COR-L47 (cell line): ENCODE measurements around the gene OR6M1.

Experiments
- DNase-seq: peaks from one replicate; lab custom pipeline; 2025; lab: John Stamatoyannopoulos, UW

The OR6M1 gene

GRCh38 chr11:123806249-123806648 lies at the start of gene OR6M1:
OR6M1 (minus strand) TSS chr11:123806349; CDS start chr11:123806349, 0 bp downstream.
- no peak for DNase-seq

- DNase-seq: no peak
These were observed 46.9 kb upstream of the OR6M1 start for GRCh38 chr11:123853038-123853437.

- no peak for DNase-seq
These were observed 46.2 kb upstream of the OR6M1 start for GRCh38 chr11:123852321-123852720.

- no peak for DNase-seq
These were observed 45.0 kb upstream of the OR6M1 start for GRCh38 chr11:123851110-123851509.

- no peak for DNase-seq
These were observed 35.0 kb upstream of the OR6M1 start for GRCh38 chr11:123841174-123841573.

- no peak for DNase-seq
These were observed 33.0 kb upstream of the OR6M1 start for GRCh38 chr11:123839131-123839530.

GRCh38 chr11:123838659-123839058 lies 32.5 kb upstream of the OR6M1 start:
- no peak for DNase-seq

GRCh38 chr11:123838199-123838598 lies 32.0 kb upstream of the OR6M1 start:
- no peak for DNase-seq

GRCh38 chr11:123833095-123833494 lies 26.9 kb upstream of the OR6M1 start:
- no peak for DNase-seq

- DNase-seq: no peak
These were observed 23.6 kb upstream of the OR6M1 start for GRCh38 chr11:123829745-123830144.

- no peak for DNase-seq
These were observed 16.4 kb upstream of the OR6M1 start for GRCh38 chr11:123822599-123822998.

GRCh38 chr11:123822032-123822431 lies 15.9 kb upstream of the OR6M1 start:
- no peak for DNase-seq

GRCh38 chr11:123815122-123815521 lies 9.0 kb upstream of the OR6M1 start:
- no peak for DNase-seq

- DNase-seq: no peak
These were observed 4.4 kb downstream of the OR6M1 start for GRCh38 chr11:123801765-123802164.

GRCh38 chr11:123800036-123800435 lies 6.1 kb downstream of the OR6M1 start:
- no peak for DNase-seq

GRCh38 chr11:123799438-123799837 lies 6.7 kb downstream of the OR6M1 start:
- no peak for DNase-seq

- no peak for DNase-seq
These were observed 7.5 kb downstream of the OR6M1 start for GRCh38 chr11:123798513-123799252.

GRCh38 chr11:123798079-123798478 lies 8.1 kb downstream of the OR6M1 start:
- no peak for DNase-seq

- no peak for DNase-seq
These were observed 8.6 kb downstream of the OR6M1 start for GRCh38 chr11:123797541-123797940.

- no peak for DNase-seq
These were observed 9.0 kb downstream of the OR6M1 start for GRCh38 chr11:123797114-123797513.

- DNase-seq: no peak
These were observed 9.9 kb downstream of the OR6M1 start for GRCh38 chr11:123796226-123796625.

- DNase-seq: no peak
These were observed 22.6 kb downstream of the OR6M1 start for GRCh38 chr11:123783536-123783935.

- no peak for DNase-seq
These were observed 27.6 kb downstream of the OR6M1 start for GRCh38 chr11:123778511-123778910.
